AG04449 (cell line): Measurements from ENCODE around the gene CIAPIN1.

Source experiments
- CTCF ChIA-PET: fragments of 350-600 bp; formaldehyde crosslinking; extraction: SDS; loops from one replicate; lab custom pipeline; 2021; ENCODE audit warnings: antibody characterized with exemption; lab: Yijun Ruan, JAX
- POLR2A ChIA-PET: fragments of 400-600, 350-600 bp; formaldehyde crosslinking; extraction: SDS; loops from one replicate; lab custom pipeline; 2020; ENCODE audit warnings: antibody characterized with exemption, inconsistent platforms; lab: Yijun Ruan, JAX
- DNase-seq: peaks from one replicate; pipeline ENCODE4 v3.0.0-alpha.2; 2010; ENCODE audit warnings: low read depth, low spot score
- H3K4me3 ChIP-seq: 2 replicates; pipeline ENCODE4 v1.5.1; 2011; ENCODE audit warnings: low read depth, mild to moderate bottlenecking, control low read depth, low read length
- CTCF ChIP-seq: IDR thresholded peaks from one replicate; pipeline ENCODE4 v1.5.1; 2011; ENCODE audit warnings: mild to moderate bottlenecking, moderate library complexity, low read length, control low read depth, inconsistent platforms; ENCODE audit not compliant: insufficient read depth; ENCODE audit errors: missing control alignments

The CIAPIN1 gene

GRCh38 chr16:57447186-57447962, at the start of gene CIAPIN1, which contains the start of gene COQ9:
Gene CIAPIN1, minus strand, starts transcription at chr16:57447385. Its CDS starts 6,457 bp downstream, at chr16:57440928.
Gene COQ9, plus strand, starts transcription at chr16:57447479. Its CDS starts 27 bp downstream, at chr16:57447506.
- ChIA-PET POLR2A (interaction anchor here (0.7 to 1.8 kb wide), 11 partner anchors 12 to 147 kb away, joined by 3 to 13 read pairs (median 3); partner anchors contain the start of gene POLR2C), CTCF (interaction anchor here (0.7 to 13.2 kb wide), 8 partner anchors 9 to 147 kb away, joined by 3 to 185 read pairs (median 8); partner anchors contain the start of gene POLR2C)
- TF ChIP-seq CTCF, result no peak
- peak; percentile 33 for DNase-seq
- H3K4me3 ChIP-seq, result peak within 1 kb of the TSS; percentile 84

GRCh38 chr16:57493767-57494166, 46.6 kb upstream of the CIAPIN1 start:
- TF ChIP-seq CTCF, result no peak
- CTCF ChIA-PET, result interaction anchor here (2.7 kb wide), 1 partner anchor 27 kb away, joined by 10 read pairs; no protein-coding TSS in a partner anchor

GRCh38 chr16:57489229-57489628, 42.0 kb upstream of the CIAPIN1 start:
- no peak for DNase-seq
- H3K4me3 ChIP-seq, result no peak overlapping the region
- ChIA-PET POLR2A (no interaction called here), CTCF (interaction anchor here (0.6 to 13.9 kb wide), 3 partner anchors 31 to 70 kb away, joined by 3 to 103 read pairs (median 4); no protein-coding TSS in a partner anchor)
- no peak for TF ChIP-seq CTCF

More at GRCh38 chr16:57493767-57494166, 46.6 kb upstream of the CIAPIN1 start:
- H3K4me3 ChIP-seq, result no peak overlapping the region
- DNase-seq, result no peak
- POLR2A ChIA-PET, result no interaction called here

GRCh38 chr16:57486858-57487834, 40.0 kb upstream of the CIAPIN1 start:
- no peak for DNase-seq
- no peak overlapping the region; the same call in 1 of the 2 replicates for H3K4me3 ChIP-seq
- ChIA-PET POLR2A (interaction anchor here (1.6 kb wide), 1 partner anchor 25 kb away, joined by 4 read pairs; the partner anchor contains the start of gene POLR2C), CTCF (interaction anchor here (0.5 to 13.9 kb wide), 6 partner anchors 24 to 70 kb away, joined by 3 to 103 read pairs (median 8); partner anchors contain the start of gene POLR2C)
- TF ChIP-seq CTCF, result no peak

GRCh38 chr16:57485916-57486857, 39.0 kb upstream of the CIAPIN1 start, which contains the start of gene DOK4:
Gene DOK4, minus strand, starts transcription at chr16:57486493. Its CDS starts 6,986 bp downstream, at chr16:57479507.
- ChIA-PET POLR2A (interaction anchor here (1.6 kb wide), 1 partner anchor 24 kb away, joined by 4 read pairs; the partner anchor contains the start of gene POLR2C), CTCF (interaction anchor here (1.0 to 13.9 kb wide), 9 partner anchors 10 to 69 kb away, joined by 3 to 103 read pairs (median 5); partner anchors contain the start of gene POLR2C)
- TF ChIP-seq CTCF, result no peak
- no peak for DNase-seq
- peak within 1 kb of the TSS; percentile 70 for H3K4me3 ChIP-seq
